GM19351 (cell line): Measurements from ENCODE around the gene ACCS.

Experiments used
- ATAC-seq: cut with Tn5 transposase; IDR thresholded peaks from one replicate; pipeline ENCODE4 v1.9.1; 2021; ENCODE audit warnings: mild to moderate bottlenecking, moderate library complexity; ENCODE audit not compliant: unreplicated experiment

Gene ACCS

DNA sequence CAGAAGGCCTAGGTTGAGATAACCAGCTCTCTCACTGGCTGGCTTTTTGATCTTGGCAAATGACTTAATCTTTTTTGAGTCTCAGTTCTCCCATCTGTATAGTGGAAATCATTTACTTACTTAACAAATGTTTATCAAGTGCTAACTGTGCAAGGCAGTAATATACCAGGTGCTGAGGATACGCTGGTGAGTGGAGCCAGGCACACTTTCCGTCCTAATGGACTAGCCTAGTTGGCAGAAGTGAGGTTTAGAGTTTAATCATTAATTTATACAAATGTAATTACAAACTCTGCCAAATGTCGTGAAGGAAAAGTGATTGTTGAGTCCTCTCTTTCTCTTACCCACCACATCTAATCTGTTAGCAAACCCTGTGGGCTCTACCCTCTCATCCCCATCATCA lies 62.7 kb downstream of the ACCS start:
- no peak for ATAC-seq

DNA sequence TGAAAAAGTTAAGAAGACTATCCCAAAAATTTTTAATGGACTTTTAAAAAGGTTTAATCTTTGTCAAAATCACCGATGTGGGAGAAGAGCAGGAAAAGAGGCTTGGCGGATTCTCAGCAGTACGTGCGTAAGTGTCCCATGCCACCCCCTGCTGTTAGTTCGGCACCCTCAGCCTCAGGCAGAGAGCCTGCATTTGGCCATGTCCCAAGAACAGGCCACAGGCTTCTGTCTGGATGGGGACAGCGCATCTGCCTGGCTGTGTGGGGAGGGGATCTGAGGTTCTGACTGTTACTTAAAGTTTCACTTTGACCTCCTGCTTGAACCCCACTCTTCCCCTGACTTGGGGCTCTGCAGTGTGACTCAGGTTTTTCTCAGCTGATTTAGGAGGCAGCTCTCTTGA lies 64.7 kb downstream of the ACCS start:
- ATAC-seq, result no peak

DNA sequence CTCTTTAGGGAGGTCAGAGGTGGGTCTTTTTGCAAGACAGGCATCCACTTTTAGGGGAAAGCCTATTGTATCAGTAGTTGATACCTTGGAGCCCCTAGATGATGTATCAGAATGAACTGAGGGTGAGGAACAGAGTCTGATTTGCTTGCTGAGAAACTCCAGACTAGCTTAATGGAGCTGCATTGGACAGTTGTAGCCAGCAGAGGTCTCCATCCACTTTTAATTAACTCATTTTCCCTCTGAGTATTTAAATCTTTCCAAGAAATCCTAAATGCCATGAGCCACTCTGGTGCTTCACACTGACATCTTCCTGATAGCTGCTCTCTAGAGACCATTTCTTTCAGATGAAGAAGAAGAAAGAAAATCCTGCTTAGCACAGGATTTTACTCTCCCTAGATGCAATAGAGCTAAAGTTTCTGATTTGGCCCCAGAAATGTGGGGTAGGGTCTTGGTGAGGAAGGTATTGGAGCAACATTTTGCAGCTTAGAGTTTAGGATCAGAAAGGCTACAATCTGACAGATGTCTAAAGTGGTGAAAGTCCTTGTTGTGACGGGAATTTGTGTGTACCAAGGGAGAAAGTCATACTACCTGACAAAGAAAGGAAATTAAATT lies 67.4 kb downstream of the ACCS start:
- ATAC-seq, result no peak
